Measurements from ENCODE around the gene PAX2. TPM values are rescaled to one million over a fixed set of nuclear protein-coding genes. Genes with fewer than 3 reads are reported as not detected.

Gene PAX2
- total RNA-seq, 1 donor from 2014 or later = 5.1 TPM

DNA sequence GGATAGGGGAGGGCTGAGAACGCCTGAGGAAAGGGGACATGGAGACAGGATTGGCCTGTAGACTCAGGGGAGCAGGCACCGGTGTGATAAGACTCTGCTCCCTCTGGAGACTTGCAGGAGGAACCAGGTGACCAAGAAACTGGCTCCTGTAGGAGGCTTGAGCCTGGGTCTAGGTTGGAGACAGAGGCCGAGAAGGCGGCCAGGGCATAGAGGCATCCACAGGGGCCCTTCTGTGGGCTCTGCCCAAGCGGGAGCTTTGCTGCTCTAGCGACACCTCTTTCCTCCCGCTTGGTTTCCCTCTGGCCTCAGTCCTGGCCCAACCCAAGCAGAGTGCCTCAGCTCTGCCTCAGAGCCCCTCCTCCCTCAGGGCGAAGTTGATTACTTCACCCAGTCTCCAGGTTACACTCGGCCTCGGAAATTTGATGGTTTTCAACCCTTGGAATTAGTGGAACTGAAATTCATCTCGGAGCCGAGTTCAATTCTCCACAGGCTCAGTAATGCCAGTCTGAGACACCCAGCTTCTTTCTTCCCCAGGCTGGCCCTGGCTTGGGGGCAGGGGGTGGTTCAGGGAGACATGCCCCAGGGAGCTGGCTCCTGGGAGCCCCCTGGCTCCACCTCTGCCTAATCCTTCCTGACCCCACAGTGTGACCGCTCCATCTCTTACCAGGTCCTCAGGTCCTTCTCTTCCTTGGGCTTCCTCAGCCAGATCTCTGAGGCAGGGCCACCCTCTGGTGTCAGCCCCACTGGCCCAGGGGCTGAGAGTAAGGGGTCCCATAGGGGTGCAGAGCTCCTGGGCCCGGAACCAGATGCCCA is 60.4 kb downstream of the PAX2 start:
- no peak for TF ChIP-seq CTCF (IDR thresholded peaks at IDR 0.05; ENCODE audit: insufficient read depth, low read length, poor library complexity, severe bottlenecking)
- no peak for DNase-seq (ENCODE audit: low read depth)
- Histone ChIP-seq H3K36me3 (ENCODE audit: control insufficient read depth, insufficient read depth, low read length) (peaks cover 2% of the 10 kb centered on the region), H3K27me3 (ENCODE audit: control insufficient read depth, insufficient read depth, low read length) (no peaks in the 10 kb centered on the region), H3K4me3 (ENCODE audit: low read depth, low read length) (no peak overlapping the region)

- no peak for TF ChIP-seq CTCF (IDR thresholded peaks at IDR 0.05; ENCODE audit: insufficient read depth, low read length, poor library complexity, severe bottlenecking)
- no peak for DNase-seq (ENCODE audit: low read depth)
- Histone ChIP-seq H3K27me3 (ENCODE audit: control insufficient read depth, insufficient read depth, low read length) (no peaks in the 10 kb centered on the region), H3K4me3 (ENCODE audit: low read depth, low read length) (no peak overlapping the region), H3K36me3 (ENCODE audit: control insufficient read depth, insufficient read depth, low read length) (peaks cover 2% of the 10 kb centered on the region)
These were observed 60.9 kb downstream of the PAX2 start for GRCh38 chr10:100806356-100806645.

DNA sequence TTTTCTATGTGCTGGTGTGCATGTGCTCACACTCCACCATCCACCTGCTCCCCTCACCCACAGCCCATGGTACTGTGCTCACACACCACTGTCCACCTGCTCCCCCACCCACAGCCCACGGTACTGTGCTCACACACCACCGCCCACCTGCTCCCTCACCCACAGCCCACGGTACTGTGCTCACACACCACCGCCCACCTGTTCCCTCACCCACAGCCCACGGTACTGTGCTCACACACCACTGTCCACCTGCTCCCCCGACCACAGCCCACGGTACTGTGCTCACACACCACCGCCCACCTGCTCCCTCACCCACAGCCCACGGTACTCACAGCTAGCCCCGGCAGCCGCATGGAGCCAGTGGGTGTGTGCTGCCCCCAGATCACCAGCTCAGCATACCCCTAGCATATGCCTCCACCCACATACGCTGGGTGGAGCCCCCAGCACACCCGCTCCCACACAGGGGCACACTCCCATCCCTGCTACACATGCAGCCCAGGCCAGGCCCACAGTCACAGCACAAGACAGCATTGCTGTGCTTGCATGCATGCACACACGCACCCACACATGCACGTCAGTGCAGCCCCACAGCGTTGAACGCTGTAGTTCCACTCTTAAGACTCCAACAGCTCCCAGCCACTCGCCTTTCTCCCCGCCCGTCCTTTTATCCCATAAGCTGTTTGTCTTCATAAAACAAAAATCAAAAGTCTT is 62.0 kb downstream of the PAX2 start:
- no peak for TF ChIP-seq CTCF (IDR thresholded peaks at IDR 0.05; ENCODE audit: insufficient read depth, low read length, poor library complexity, severe bottlenecking)
- no peak overlapping the region for H3K4me3 ChIP-seq (ENCODE audit: low read depth, low read length)
- H3K36me3 ChIP-seq (ENCODE audit: control insufficient read depth, insufficient read depth, low read length) = peaks cover 2% of the 10 kb centered on the region
- no peaks in the 10 kb centered on the region for H3K27me3 ChIP-seq (ENCODE audit: control insufficient read depth, insufficient read depth, low read length)
- no peak for DNase-seq (ENCODE audit: low read depth)

GRCh38 chr10:100808876-100809275 is 63.5 kb downstream of the PAX2 start:
- TF ChIP-seq CTCF (IDR thresholded peaks at IDR 0.05; ENCODE audit: insufficient read depth, low read length, poor library complexity, severe bottlenecking) = no peak
- no peaks in the 10 kb centered on the region for H3K27me3 ChIP-seq (ENCODE audit: control insufficient read depth, insufficient read depth, low read length)
- H3K36me3 ChIP-seq (ENCODE audit: control insufficient read depth, insufficient read depth, low read length) = peaks cover 2% of the 10 kb centered on the region
- DNase-seq (ENCODE audit: low read depth) = no peak
- no peak overlapping the region for H3K4me3 ChIP-seq (ENCODE audit: low read depth, low read length)

DNA sequence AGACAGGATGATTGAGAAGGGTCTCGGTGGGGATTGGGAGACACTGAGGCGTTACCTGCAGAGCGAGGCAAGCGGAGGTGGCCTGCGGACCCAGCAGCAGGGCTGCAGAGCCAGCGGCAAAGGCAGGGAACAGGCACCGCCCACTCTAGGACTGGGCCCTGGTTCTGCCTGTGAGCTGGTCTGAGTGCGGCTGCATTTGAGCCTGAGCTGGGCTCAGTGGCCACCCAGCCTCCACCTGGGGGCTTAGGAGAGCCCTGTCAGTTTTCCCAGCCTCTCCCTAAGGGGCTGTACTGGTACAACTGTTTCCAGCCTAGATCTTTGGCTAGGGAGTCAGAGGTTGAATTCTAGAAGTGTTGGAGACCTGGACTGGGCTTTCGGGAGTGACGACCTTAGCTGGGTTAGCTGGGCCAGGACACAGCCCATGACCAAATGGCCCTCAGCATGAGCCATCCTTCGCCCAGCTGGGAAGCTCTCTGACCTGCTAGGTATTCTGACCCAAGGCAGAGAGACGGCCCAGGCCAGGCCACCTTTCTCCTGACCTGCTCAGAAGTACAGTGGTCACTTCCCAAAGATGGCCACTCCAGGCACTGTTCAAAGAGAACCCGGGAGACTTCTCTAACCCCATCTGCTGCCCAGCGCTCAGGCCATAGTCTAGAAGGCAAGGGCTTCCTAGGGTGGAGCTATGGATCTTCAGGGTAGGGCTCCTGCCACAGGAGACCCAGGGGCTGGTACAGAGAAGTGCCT is 64.9 kb downstream of the PAX2 start:
- no peak for TF ChIP-seq CTCF (IDR thresholded peaks at IDR 0.05; ENCODE audit: insufficient read depth, low read length, poor library complexity, severe bottlenecking)
- Histone ChIP-seq H3K27me3 (ENCODE audit: control insufficient read depth, insufficient read depth, low read length) (no peaks in the 10 kb centered on the region), H3K4me3 (ENCODE audit: low read depth, low read length) (no peak overlapping the region), H3K36me3 (ENCODE audit: control insufficient read depth, insufficient read depth, low read length) (peaks cover 2% of the 10 kb centered on the region)
- DNase-seq (ENCODE audit: low read depth) = no peak

All from kidney epithelial cell (primary cell).